ENCODE results near the gene FAM237B.

Gene FAM237B

GRCh38 chr7:90326500-90326899 lies 5.4 kb upstream of the FAM237B start:
- Histone ChIP-seq H3K4me1 (ENCODE audit: insufficient read depth, low read length, poor library complexity, severe bottlenecking) (no peaks in the 10 kb centered on the region), H2AFZ (ENCODE audit: low read length) (no peak overlapping the region), H3K9me3 (ENCODE audit: insufficient read depth, low read depth, low read length) (no peaks in the 10 kb centered on the region), H3K4me3 (ENCODE audit: low read length, poor library complexity, severe bottlenecking) (no peak overlapping the region), H3F3A (ENCODE audit: low read depth) (no peaks in the 10 kb centered on the region), H3K36me3 (ENCODE audit: insufficient read depth, low read length) (no peaks in the 10 kb centered on the region), H3K4me2 (ENCODE audit: low read depth, low read length, poor library complexity, severe bottlenecking) (no peak overlapping the region), H3K9me2 (replicated peaks; ENCODE audit: low read depth, low read length) (no peaks in the 10 kb centered on the region), H3K9ac (ENCODE audit: low read depth, low read length, poor library complexity, severe bottlenecking) (no peak overlapping the region), H4K20me1 (ENCODE audit: insufficient read depth, low read length, poor library complexity, severe bottlenecking) (no peaks in the 10 kb centered on the region), H3K27me3 (ENCODE audit: insufficient read depth, low read length, poor library complexity, severe bottlenecking) (no peaks in the 10 kb centered on the region), H3K79me2 (ENCODE audit: insufficient read depth, low read length) (no peaks in the 10 kb centered on the region)
- TF ChIP-seq CTCF (conservative IDR thresholded peaks at IDR 0.05; ENCODE audit: low read length): no peak
- no peak for TF ChIP-seq EZH2phosphoT487 (IDR thresholded peaks at IDR 0.05; ENCODE audit: borderline replicate concordance)

- Histone ChIP-seq H3K27me3 (ENCODE audit: insufficient read depth, low read length, poor library complexity, severe bottlenecking) (no peaks in the 10 kb centered on the region), H3K4me2 (ENCODE audit: low read depth, low read length, poor library complexity, severe bottlenecking) (no peak overlapping the region), H2AFZ (ENCODE audit: low read length) (no peak overlapping the region), H4K20me1 (ENCODE audit: insufficient read depth, low read length, poor library complexity, severe bottlenecking) (no peaks in the 10 kb centered on the region), H3F3A (ENCODE audit: low read depth) (no peaks in the 10 kb centered on the region), H3K9ac (ENCODE audit: low read depth, low read length, poor library complexity, severe bottlenecking) (no peak overlapping the region), H3K9me3 (ENCODE audit: insufficient read depth, low read depth, low read length) (no peaks in the 10 kb centered on the region), H3K9me2 (replicated peaks; ENCODE audit: low read depth, low read length) (no peaks in the 10 kb centered on the region), H3K79me2 (ENCODE audit: insufficient read depth, low read length) (no peaks in the 10 kb centered on the region), H3K36me3 (ENCODE audit: insufficient read depth, low read length) (no peaks in the 10 kb centered on the region), H3K4me1 (ENCODE audit: insufficient read depth, low read length, poor library complexity, severe bottlenecking) (no peaks in the 10 kb centered on the region), H3K4me3 (ENCODE audit: low read length, poor library complexity, severe bottlenecking) (no peak overlapping the region)
- no peak for TF ChIP-seq EZH2phosphoT487 (IDR thresholded peaks at IDR 0.05; ENCODE audit: borderline replicate concordance)
Measured at GRCh38 chr7:90322837-90323236, 1.7 kb upstream of the FAM237B start.

- H3K79me2 ChIP-seq (ENCODE audit: insufficient read depth, low read length): no peaks in the 10 kb centered on the region
- TF ChIP-seq EZH2phosphoT487 (IDR thresholded peaks at IDR 0.05; ENCODE audit: borderline replicate concordance) (no peak), CTCF (conservative IDR thresholded peaks at IDR 0.05; ENCODE audit: low read length) (no peak)
- no peak overlapping the region for H2AFZ ChIP-seq (ENCODE audit: low read length)
- no peaks in the 10 kb centered on the region for H3K4me1 ChIP-seq (ENCODE audit: insufficient read depth, low read length, poor library complexity, severe bottlenecking)
- no peak overlapping the region for H3K9ac ChIP-seq (ENCODE audit: low read depth, low read length, poor library complexity, severe bottlenecking)
- H3K4me3 ChIP-seq (ENCODE audit: low read length, poor library complexity, severe bottlenecking): no peak overlapping the region
- H4K20me1 ChIP-seq (ENCODE audit: insufficient read depth, low read length, poor library complexity, severe bottlenecking): no peaks in the 10 kb centered on the region
- H3K36me3 ChIP-seq (ENCODE audit: insufficient read depth, low read length): no peaks in the 10 kb centered on the region
- H3K4me2 ChIP-seq (ENCODE audit: low read depth, low read length, poor library complexity, severe bottlenecking): no peak overlapping the region
- H3K9me3 ChIP-seq (ENCODE audit: insufficient read depth, low read depth, low read length): no peaks in the 10 kb centered on the region
- no peaks in the 10 kb centered on the region for H3K27me3 ChIP-seq (ENCODE audit: insufficient read depth, low read length, poor library complexity, severe bottlenecking)
- no peaks in the 10 kb centered on the region for H3K9me2 ChIP-seq (replicated peaks; ENCODE audit: low read depth, low read length)
- H3F3A ChIP-seq (ENCODE audit: low read depth): no peaks in the 10 kb centered on the region
Measured at GRCh38 chr7:90320418-90320800, 695 bp downstream of the FAM237B start.

GRCh38 chr7:90320014-90320413 lies 1.1 kb downstream of the FAM237B start:
- no peak overlapping the region for H2AFZ ChIP-seq (ENCODE audit: low read length)
- H3K9ac ChIP-seq (ENCODE audit: low read depth, low read length, poor library complexity, severe bottlenecking): no peak overlapping the region
- no peaks in the 10 kb centered on the region for H3K9me2 ChIP-seq (replicated peaks; ENCODE audit: low read depth, low read length)
- TF ChIP-seq EZH2phosphoT487 (IDR thresholded peaks at IDR 0.05; ENCODE audit: borderline replicate concordance) (no peak), CTCF (conservative IDR thresholded peaks at IDR 0.05; ENCODE audit: low read length) (no peak)
- no peaks in the 10 kb centered on the region for H3K79me2 ChIP-seq (ENCODE audit: insufficient read depth, low read length)
- no peaks in the 10 kb centered on the region for H3K27me3 ChIP-seq (ENCODE audit: insufficient read depth, low read length, poor library complexity, severe bottlenecking)
- no peak overlapping the region for H3K4me2 ChIP-seq (ENCODE audit: low read depth, low read length, poor library complexity, severe bottlenecking)
- H4K20me1 ChIP-seq (ENCODE audit: insufficient read depth, low read length, poor library complexity, severe bottlenecking): no peaks in the 10 kb centered on the region
- H3K4me3 ChIP-seq (ENCODE audit: low read length, poor library complexity, severe bottlenecking): no peak overlapping the region
- no peaks in the 10 kb centered on the region for H3K4me1 ChIP-seq (ENCODE audit: insufficient read depth, low read length, poor library complexity, severe bottlenecking)
- no peaks in the 10 kb centered on the region for H3K9me3 ChIP-seq (ENCODE audit: insufficient read depth, low read depth, low read length)
- H3F3A ChIP-seq (ENCODE audit: low read depth): no peaks in the 10 kb centered on the region
- H3K36me3 ChIP-seq (ENCODE audit: insufficient read depth, low read length): no peaks in the 10 kb centered on the region

All from Loucy (cell line).